Measurements from ENCODE around the gene CLHC1. TPM values are rescaled to one million over a fixed set of nuclear protein-coding genes. Genes with fewer than 3 reads are reported as not detected.

CLHC1 gene
- total and polyA plus RNA-seq, 2 donors (not counting 1 experiment from before 2014, with no cell fraction given): 2.0 to 12.8 TPM

DNA sequence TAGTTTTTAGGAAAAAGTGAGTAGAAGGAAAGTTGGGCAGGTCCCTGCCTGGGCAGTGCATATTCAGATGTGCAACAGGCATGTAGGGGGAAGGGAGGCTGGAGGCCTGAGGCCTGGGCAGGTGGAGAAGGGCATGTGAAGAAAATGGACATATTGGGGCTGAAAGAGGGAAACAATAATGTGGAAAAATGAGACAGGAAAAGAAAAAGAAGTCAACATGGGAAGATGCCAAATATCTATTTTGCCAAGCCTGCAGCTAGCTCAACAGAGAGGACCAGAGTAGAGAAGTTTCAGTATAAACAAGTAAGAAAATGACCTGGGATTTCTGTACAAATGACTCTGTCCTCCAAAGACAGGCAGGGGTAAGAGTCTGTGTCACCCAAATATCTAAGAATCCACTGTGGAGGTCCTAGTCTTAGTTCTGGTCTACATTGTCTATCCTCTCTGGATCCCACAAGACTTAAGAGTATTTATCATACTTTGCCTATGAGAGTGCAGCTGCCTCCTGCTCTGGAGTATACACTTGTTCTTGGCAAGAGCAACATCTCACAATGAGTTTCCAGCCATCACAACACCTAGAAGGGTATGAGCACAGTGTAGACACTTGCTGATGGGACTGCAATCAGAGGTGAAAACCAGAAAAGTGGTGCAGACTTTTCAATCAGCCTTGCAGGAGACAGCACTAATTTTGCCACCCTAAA is 80.2 kb downstream of the CLHC1 start:
- intact Hi-C loops (cut with micrococcal nuclease): loop anchor here (2.0 to 5.0 kb wide), 2 partner anchors 15 to 100 kb away; partner anchors contain the start of gene RTN4
- peak overlapping the region; percentile 61 for H2AFZ ChIP-seq (ENCODE audit: insufficient read depth, low read depth, low read length, poor library complexity, severe bottlenecking)
- Mint-ChIP-seq H3K4me3 (peak overlapping the region; percentile 32), H3K4me1 (peaks cover 50% of the 10 kb centered on the region), H3K27me3 (no peaks in the 10 kb centered on the region), H3K9me3 (ENCODE audit: insufficient read depth) (no peaks in the 10 kb centered on the region), H3K27ac (peak overlapping the region; percentile 91)
- no peak overlapping the region for H3K9ac ChIP-seq (ENCODE audit: low read length)
- CTCF ChIA-PET: interaction anchor here (0.6 to 4.8 kb wide), 5 partner anchors 17 to 102 kb away, joined by 3 to 39 read pairs (median 5); partner anchors contain the start of gene RTN4
- H3K27ac ChIP-seq (ENCODE audit: low read length in 2 of 2): peak overlapping the region; percentile 21 to 63
- H3K4me2 ChIP-seq (replicated peaks; ENCODE audit: low read depth, low read length, poor library complexity, severe bottlenecking): no peak overlapping the region
- no peaks in the 10 kb centered on the region for H3K9me3 ChIP-seq (ENCODE audit: control extremely low read depth in 1 of 3, control insufficient read depth in 2 of 3, insufficient read depth in 1 of 3, low read length in 2 of 3)
- TF ChIP-seq, protein P1, sequence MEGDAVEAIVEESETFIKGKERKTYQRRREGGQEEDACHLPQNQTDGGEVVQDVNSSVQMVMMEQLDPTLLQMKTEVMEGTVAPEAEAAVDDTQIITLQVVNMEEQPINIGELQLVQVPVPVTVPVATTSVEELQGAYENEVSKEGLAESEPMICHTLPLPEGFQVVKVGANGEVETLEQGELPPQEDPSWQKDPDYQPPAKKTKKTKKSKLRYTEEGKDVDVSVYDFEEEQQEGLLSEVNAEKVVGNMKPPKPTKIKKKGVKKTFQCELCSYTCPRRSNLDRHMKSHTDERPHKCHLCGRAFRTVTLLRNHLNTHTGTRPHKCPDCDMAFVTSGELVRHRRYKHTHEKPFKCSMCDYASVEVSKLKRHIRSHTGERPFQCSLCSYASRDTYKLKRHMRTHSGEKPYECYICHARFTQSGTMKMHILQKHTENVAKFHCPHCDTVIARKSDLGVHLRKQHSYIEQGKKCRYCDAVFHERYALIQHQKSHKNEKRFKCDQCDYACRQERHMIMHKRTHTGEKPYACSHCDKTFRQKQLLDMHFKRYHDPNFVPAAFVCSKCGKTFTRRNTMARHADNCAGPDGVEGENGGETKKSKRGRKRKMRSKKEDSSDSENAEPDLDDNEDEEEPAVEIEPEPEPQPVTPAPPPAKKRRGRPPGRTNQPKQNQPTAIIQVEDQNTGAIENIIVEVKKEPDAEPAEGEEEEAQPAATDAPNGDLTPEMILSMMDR (IDR thresholded peaks at IDR 0.05): no peak
- TF ChIP-seq EZH2 (IDR thresholded peaks at IDR 0.05; ENCODE audit: borderline replicate concordance, insufficient read depth, low read depth, low read length, poor library complexity, severe bottlenecking): no peak
- H3K4me1 ChIP-seq (ENCODE audit: control insufficient read depth in 2 of 2, insufficient read depth in 2 of 2, low read length in 2 of 2): peaks cover 36 to 53% of the 10 kb centered on the region in 2 donors
- DNase-seq (no peak), ATAC-seq (ENCODE audit: low read depth) (no peak)
- no peaks in the 10 kb centered on the region for H3K27me3 ChIP-seq (replicated peaks in 1 of 4; ENCODE audit: control extremely low read depth in 1 of 4, control insufficient read depth in 3 of 4, insufficient read depth in 4 of 4, low read length in 3 of 4)
- H3K36me3 ChIP-seq (replicated peaks in 1 of 2; ENCODE audit: control extremely low read depth in 1 of 2, control insufficient read depth in 1 of 2, extremely low read depth in 1 of 2, insufficient read depth in 2 of 2, low read length in 1 of 2): no peaks in the 10 kb centered on the region
- no peaks in the 10 kb centered on the region for H3K79me2 ChIP-seq (ENCODE audit: control insufficient read depth, insufficient read depth, low read length)
- H4K20me1 ChIP-seq (ENCODE audit: control insufficient read depth, insufficient read depth, low read length, poor library complexity, severe bottlenecking): no peaks in the 10 kb centered on the region
- H3K4me3 ChIP-seq (ENCODE audit: control extremely low read depth in 1 of 5, extremely low read depth in 1 of 5, insufficient read depth in 1 of 5, low read depth in 2 of 5, low read length in 4 of 5): no peak overlapping the region
- POLR2A ChIA-PET: interaction anchor here (0.6 to 1.2 kb wide), 2 partner anchors 101 to 139 kb away, joined by 4 to 6 read pairs; partner anchors contain the start of gene RTN4

- no peaks in the 10 kb centered on the region for H3K9me3 ChIP-seq (ENCODE audit: control extremely low read depth in 1 of 3, control insufficient read depth in 2 of 3, insufficient read depth in 1 of 3, low read length in 2 of 3)
- H3K4me1 ChIP-seq (ENCODE audit: control insufficient read depth in 2 of 2, insufficient read depth in 2 of 2, low read length in 2 of 2): peaks cover 36 to 53% of the 10 kb centered on the region in 2 donors
- no peaks in the 10 kb centered on the region for H3K27me3 ChIP-seq (replicated peaks in 1 of 4; ENCODE audit: control extremely low read depth in 1 of 4, control insufficient read depth in 3 of 4, insufficient read depth in 4 of 4, low read length in 3 of 4)
- WGBS (ENCODE audit: insufficient coverage): 0% methylated on average over 2 of the region's 3 CpGs
- ChIA-PET POLR2A (interaction anchor here (0.6 to 1.2 kb wide), 4 partner anchors 26 to 160 kb away, joined by 4 to 6 read pairs (median 5); partner anchors contain the start of gene RTN4), CTCF (interaction anchor here (0.6 to 4.8 kb wide), 6 partner anchors 12 to 1216 kb away, joined by 3 to 39 read pairs (median 4); partner anchors contain the start of gene RTN4)
- TF ChIP-seq, protein P1 (IDR thresholded peaks at IDR 0.05): no peak
- no peak for TF ChIP-seq EZH2 (IDR thresholded peaks at IDR 0.05; ENCODE audit: borderline replicate concordance, insufficient read depth, low read depth, low read length, poor library complexity, severe bottlenecking)
- DNase-seq: peak; percentile 81
- peak overlapping the region; percentile 10 for H3K4me3 Mint-ChIP-seq
- intact Hi-C loops (cut with micrococcal nuclease): loop anchor here (2.0 to 5.0 kb wide), 2 partner anchors 14 to 99 kb away; partner anchors contain the start of gene RTN4
- H3K27ac ChIP-seq (ENCODE audit: low read length in 2 of 2): no peak overlapping the region
- H3K4me3 ChIP-seq (ENCODE audit: control extremely low read depth in 1 of 5, extremely low read depth in 1 of 5, insufficient read depth in 1 of 5, low read depth in 2 of 5, low read length in 4 of 5): no peak overlapping the region
- peak overlapping the region; percentile 91 for H3K27ac Mint-ChIP-seq
- H4K20me1 ChIP-seq (ENCODE audit: control insufficient read depth, insufficient read depth, low read length, poor library complexity, severe bottlenecking): no peaks in the 10 kb centered on the region
- H3K36me3 ChIP-seq (replicated peaks in 1 of 2; ENCODE audit: control extremely low read depth in 1 of 2, control insufficient read depth in 1 of 2, extremely low read depth in 1 of 2, insufficient read depth in 2 of 2, low read length in 1 of 2): no peaks in the 10 kb centered on the region
- H3K4me2 ChIP-seq (replicated peaks; ENCODE audit: low read depth, low read length, poor library complexity, severe bottlenecking): no peak overlapping the region
- no peaks in the 10 kb centered on the region for H3K9me3 Mint-ChIP-seq (ENCODE audit: insufficient read depth)
- H3K9ac ChIP-seq (ENCODE audit: low read length): no peak overlapping the region
- peak; percentile 94 for ATAC-seq (ENCODE audit: low read depth)
- no peaks in the 10 kb centered on the region for H3K79me2 ChIP-seq (ENCODE audit: control insufficient read depth, insufficient read depth, low read length)
- H3K27me3 Mint-ChIP-seq: no peaks in the 10 kb centered on the region
- H2AFZ ChIP-seq (ENCODE audit: insufficient read depth, low read depth, low read length, poor library complexity, severe bottlenecking): no peak overlapping the region
- peaks cover 49% of the 10 kb centered on the region for H3K4me1 Mint-ChIP-seq
These were observed 81.3 kb downstream of the CLHC1 start for GRCh38 chr2:55150834-55151233.

Data from B cell (primary cell).